ENCODE measurements around the gene PTPRT.
A peak's percentile ranks its signal among the peaks of the same experiment; 100 is the strongest.

The PTPRT gene

GRCh38 chr20:42611889-42612837 is 577.5 kb downstream of the PTPRT start:
- DNase-seq (ENCODE audit: low spot score) = no peak

- no peak for DNase-seq (ENCODE audit: low spot score)
Observed at GRCh38 chr20:42611423-42611822, 578.3 kb downstream of the PTPRT start.

GRCh38 chr20:42610070-42610469 is 579.6 kb downstream of the PTPRT start:
- peak; percentile 26 for DNase-seq (ENCODE audit: low spot score)

- no peak for DNase-seq (ENCODE audit: low spot score)
Observed at GRCh38 chr20:42609618-42610017, 580.1 kb downstream of the PTPRT start.

- DNase-seq (ENCODE audit: low spot score) = no peak
Observed at GRCh38 chr20:42604998-42605956, 584.4 kb downstream of the PTPRT start.

- no peak for DNase-seq (ENCODE audit: low spot score)
Observed at GRCh38 chr20:42603655-42604054, 586.1 kb downstream of the PTPRT start.

- DNase-seq (ENCODE audit: low spot score) = no peak
Observed at GRCh38 chr20:42598581-42598980, 591.1 kb downstream of the PTPRT start.

- no peak for DNase-seq (ENCODE audit: low spot score)
Observed at GRCh38 chr20:42595625-42596024, 594.1 kb downstream of the PTPRT start.

- no peak for DNase-seq (ENCODE audit: low spot score)
Observed at GRCh38 chr20:42594659-42595058, 595.0 kb downstream of the PTPRT start.

- DNase-seq (ENCODE audit: low spot score) = no peak
Observed at GRCh38 chr20:42594011-42594410, 595.7 kb downstream of the PTPRT start.

- no peak for DNase-seq (ENCODE audit: low spot score)
Observed at GRCh38 chr20:42589976-42590639, 599.6 kb downstream of the PTPRT start.

GRCh38 chr20:42588847-42589246 is 600.9 kb downstream of the PTPRT start:
- no peak for DNase-seq (ENCODE audit: low spot score)

- DNase-seq (ENCODE audit: low spot score) = no peak
Observed at GRCh38 chr20:42587427-42587826, 602.3 kb downstream of the PTPRT start.

- DNase-seq (ENCODE audit: low spot score) = no peak
Observed at GRCh38 chr20:42581311-42581710, 608.4 kb downstream of the PTPRT start.

- DNase-seq (ENCODE audit: low spot score) = no peak
Observed at GRCh38 chr20:42576167-42576566, 613.5 kb downstream of the PTPRT start.

GRCh38 chr20:42572320-42573016 is 617.2 kb downstream of the PTPRT start:
- DNase-seq (ENCODE audit: low spot score) = no peak

GRCh38 chr20:42567409-42567808 is 622.3 kb downstream of the PTPRT start:
- DNase-seq (ENCODE audit: low spot score) = no peak

- no peak for DNase-seq (ENCODE audit: low spot score)
Observed at GRCh38 chr20:42565235-42565995, 624.3 kb downstream of the PTPRT start.

GRCh38 chr20:42559665-42560064 is 630.0 kb downstream of the PTPRT start:
- no peak for DNase-seq (ENCODE audit: low spot score)

GRCh38 chr20:42556575-42556974 is 633.1 kb downstream of the PTPRT start:
- DNase-seq (ENCODE audit: low spot score) = no peak

- no peak for DNase-seq (ENCODE audit: low spot score)
Observed at GRCh38 chr20:42553374-42553773, 636.3 kb downstream of the PTPRT start.
